ENCODE data around the gene FYCO1.

GRCh38 chr3:45873638-45874037 lies 122.0 kb downstream of the FYCO1 start:
- TF ChIP-seq POLR2AphosphoS5 (IDR thresholded peaks at IDR 0.05; ENCODE audit: low read depth, low read length) (no peak), SPI1 (IDR thresholded peaks at IDR 0.05; ENCODE audit: low read depth, low read length) (no peak)
